GM18870 (cell line): Measurements from ENCODE around the gene DNAI4.
"Not testable (repeated sequence)": the region's sequence is repeated elsewhere in the genome, so short reads cannot be mapped to it uniquely, and the experiment has no call there.

Source experiments
- ATAC-seq: cut with Tn5 transposase; IDR thresholded peaks from one replicate; pipeline ENCODE4 v1.9.1; 2021; ENCODE audit warnings: moderate library complexity; ENCODE audit not compliant: unreplicated experiment

DNAI4 gene

GRCh38 chr1:66833112-66833511 lies 91.5 kb downstream of the DNAI4 start:
- no peak for ATAC-seq

- ATAC-seq: no peak
Measured at GRCh38 chr1:66831529-66832239, 93.0 kb downstream of the DNAI4 start.

GRCh38 chr1:66824771-66825170 lies 99.9 kb downstream of the DNAI4 start:
- ATAC-seq: no peak

- no peak for ATAC-seq
Measured at GRCh38 chr1:66809736-66810326, 114.8 kb downstream of the DNAI4 start.

GRCh38 chr1:66809245-66809644 lies 115.4 kb downstream of the DNAI4 start:
- no peak for ATAC-seq

- ATAC-seq: not testable (repeated sequence)
Measured at GRCh38 chr1:66795839-66796238, 128.8 kb downstream of the DNAI4 start.

- no peak for ATAC-seq
Measured at GRCh38 chr1:66791621-66792610, 132.7 kb downstream of the DNAI4 start.

- ATAC-seq: peak; percentile 75
Measured at GRCh38 chr1:66788231-66788939, 136.3 kb downstream of the DNAI4 start.

GRCh38 chr1:66787641-66788040 lies 137.0 kb downstream of the DNAI4 start:
- no peak for ATAC-seq

GRCh38 chr1:66785800-66786199 lies 138.9 kb downstream of the DNAI4 start:
- ATAC-seq: not testable (repeated sequence)

GRCh38 chr1:66779475-66780078 lies 145.1 kb downstream of the DNAI4 start:
- ATAC-seq: no peak

- no peak for ATAC-seq
Measured at GRCh38 chr1:66778969-66779368, 145.7 kb downstream of the DNAI4 start.

GRCh38 chr1:66778266-66778665 lies 146.4 kb downstream of the DNAI4 start:
- no peak for ATAC-seq

- no peak for ATAC-seq
Measured at GRCh38 chr1:66777831-66778230, 146.8 kb downstream of the DNAI4 start.

GRCh38 chr1:66775646-66776045 lies 149.0 kb downstream of the DNAI4 start:
- no peak for ATAC-seq

- ATAC-seq: no peak
Measured at GRCh38 chr1:66774438-66774837, 150.2 kb downstream of the DNAI4 start.

- no peak for ATAC-seq
Measured at GRCh38 chr1:66773227-66773626, 151.4 kb downstream of the DNAI4 start.

GRCh38 chr1:66770694-66771093 lies 154.0 kb downstream of the DNAI4 start:
- ATAC-seq: no peak

- ATAC-seq: no peak
Measured at GRCh38 chr1:66770240-66770639, 154.4 kb downstream of the DNAI4 start.

- peak; percentile 47 for ATAC-seq
Measured at GRCh38 chr1:66769512-66770229, 155.0 kb downstream of the DNAI4 start.
